ENCODE data around the gene FRMD6.

Gene FRMD6

GRCh38 chr14:51674294-51675002 is 22.7 kb downstream of the FRMD6 start:
- DNase-seq = no peak

- DNase-seq = no peak
Measured at GRCh38 chr14:51676549-51676948, 24.8 kb downstream of the FRMD6 start.

- DNase-seq = no peak
Measured at GRCh38 chr14:51677266-51677665, 25.6 kb downstream of the FRMD6 start.

GRCh38 chr14:51677738-51678137 is 26.0 kb downstream of the FRMD6 start:
- DNase-seq = no peak

DNA sequence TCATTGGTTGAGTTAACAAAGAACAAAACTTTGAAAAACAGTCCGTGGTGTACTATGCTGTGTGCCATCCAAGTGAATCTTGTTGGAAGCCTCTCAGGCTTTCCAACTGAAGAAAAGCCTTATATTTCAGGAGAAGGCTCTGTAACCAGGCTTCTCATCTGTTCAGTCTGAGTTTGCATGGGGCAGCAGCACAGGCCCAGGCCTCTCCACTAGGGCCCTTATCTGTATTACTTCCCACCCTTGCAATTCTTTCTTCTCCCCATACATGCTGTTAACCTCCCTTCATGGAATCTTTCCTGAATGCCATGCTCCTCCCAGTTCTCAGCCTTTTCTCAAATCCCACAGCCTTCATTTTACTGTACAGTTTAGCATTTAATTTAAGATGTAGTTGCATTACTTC is 28.3 kb downstream of the FRMD6 start:
- DNase-seq = no peak

DNA sequence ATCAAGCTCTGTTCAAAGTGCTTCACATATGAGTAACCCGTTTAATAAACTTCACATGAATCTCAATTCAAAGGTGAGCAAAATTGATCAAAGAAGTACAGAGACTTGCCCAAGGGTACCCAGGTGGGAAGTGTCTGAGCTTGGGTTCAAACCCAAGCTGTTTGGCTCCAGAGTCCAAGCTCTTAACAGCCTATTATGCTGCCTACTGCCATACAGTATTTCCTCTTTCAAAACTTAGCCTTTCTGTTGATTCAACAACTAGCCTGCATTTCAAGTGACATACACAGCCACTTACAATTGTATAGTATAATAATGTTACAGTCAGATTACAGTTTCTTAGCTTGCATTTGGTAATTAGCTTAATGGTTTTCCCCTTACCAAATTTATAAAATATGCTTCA is 29.7 kb downstream of the FRMD6 start:
- DNase-seq = no peak

DNA sequence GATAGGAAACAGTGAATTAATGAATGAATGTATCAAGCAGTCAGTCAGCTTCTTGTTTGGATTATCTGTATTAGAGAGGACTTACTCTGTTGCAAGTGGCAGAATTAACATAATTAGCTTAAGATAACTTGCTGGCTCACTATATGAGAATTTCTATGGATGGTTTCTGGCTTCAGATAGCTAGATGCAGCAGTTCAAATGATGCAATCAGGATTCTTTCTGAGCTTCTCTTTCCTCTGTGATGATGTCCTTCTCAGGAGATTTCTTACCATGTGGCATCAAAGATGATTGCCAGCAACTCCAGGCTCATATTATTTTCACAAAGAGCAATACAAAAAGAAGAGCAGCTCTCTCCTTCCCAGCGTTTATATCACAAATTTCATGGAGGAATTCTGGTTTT is 30.7 kb downstream of the FRMD6 start:
- no peak for DNase-seq

- DNase-seq = no peak
Measured at GRCh38 chr14:51684760-51685159, 33.0 kb downstream of the FRMD6 start.

DNA sequence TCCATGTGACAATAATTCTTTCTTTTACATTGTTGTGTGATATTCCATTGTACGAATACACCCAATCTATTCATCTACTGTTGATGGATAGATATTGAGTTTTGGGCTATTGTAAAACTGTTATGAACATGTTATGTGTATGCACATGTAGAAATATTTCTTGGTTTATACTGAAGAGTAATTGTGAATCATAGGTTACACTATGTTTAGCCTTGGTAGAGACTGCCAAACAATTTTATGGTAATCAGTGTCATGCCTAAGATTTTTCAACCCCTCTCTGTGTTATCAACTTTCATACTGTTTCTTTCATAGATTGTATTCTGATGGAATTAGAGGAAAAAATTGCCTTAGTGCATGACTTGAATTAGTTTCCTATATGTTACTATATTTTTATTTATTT is 39.5 kb downstream of the FRMD6 start:
- no peak for DNase-seq

DNA sequence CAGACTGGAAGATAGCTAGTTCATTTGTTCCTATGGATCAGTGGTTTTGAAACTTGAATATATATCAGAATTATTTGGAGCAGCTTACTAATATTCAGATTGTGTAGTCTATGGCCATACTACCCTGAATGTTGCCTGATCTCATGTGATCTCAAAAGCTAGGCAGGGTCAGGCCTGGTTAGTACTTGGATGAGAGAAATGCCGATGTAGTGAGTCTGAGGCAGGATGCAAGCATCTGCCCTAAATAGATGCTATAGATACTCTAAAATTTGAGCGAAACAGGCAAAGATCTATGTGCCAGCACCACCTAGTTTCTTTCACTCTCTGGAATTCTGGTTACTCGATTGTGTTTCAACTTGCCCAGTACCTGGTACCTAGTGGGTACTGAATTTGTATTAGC is 40.9 kb downstream of the FRMD6 start:
- no peak for DNase-seq

GRCh38 chr14:51697848-51698247 is 46.1 kb downstream of the FRMD6 start:
- no peak for DNase-seq

DNA sequence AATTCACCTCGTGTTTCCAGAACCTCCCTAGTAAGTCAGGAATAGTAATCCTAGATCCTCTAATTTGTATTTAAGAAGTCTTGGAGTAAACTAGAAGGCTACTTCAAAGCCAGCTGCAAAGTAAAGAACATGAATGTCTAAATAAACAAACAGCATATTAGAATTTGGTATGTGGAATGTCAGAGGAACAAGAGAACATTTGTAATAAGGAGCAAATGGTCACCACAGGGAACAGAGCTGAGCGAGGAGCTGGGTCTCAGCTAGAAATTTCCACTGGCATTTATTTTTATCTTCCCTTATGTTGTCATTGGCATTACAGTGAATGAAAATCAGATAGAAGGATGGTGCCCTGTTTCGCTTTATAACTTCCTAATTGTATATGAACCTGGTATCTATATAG is 50.2 kb downstream of the FRMD6 start:
- DNase-seq = no peak

- no peak for DNase-seq
Measured at GRCh38 chr14:51703787-51704186, 52.1 kb downstream of the FRMD6 start.

GRCh38 chr14:51704545-51704944 is 52.8 kb downstream of the FRMD6 start:
- DNase-seq = no peak

DNA sequence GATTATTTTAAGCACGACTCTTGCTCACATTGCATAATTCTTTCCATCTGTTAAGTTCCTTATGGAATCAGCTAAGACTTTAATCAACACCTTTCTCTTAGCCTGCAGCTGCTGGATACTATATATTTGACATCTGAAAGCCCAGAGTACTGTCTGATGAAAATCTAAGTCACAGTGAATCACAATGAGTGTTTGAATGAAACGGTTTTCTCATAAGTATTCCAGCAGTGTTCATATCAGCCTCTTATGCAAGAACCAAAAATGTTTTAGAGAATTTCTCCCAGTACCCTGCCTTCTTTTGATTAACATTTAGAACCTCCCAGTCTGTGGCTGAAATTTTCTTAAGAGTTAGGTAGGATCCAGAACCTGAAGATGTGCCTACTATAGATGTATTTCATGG is 55.6 kb downstream of the FRMD6 start:
- DNase-seq = no peak

DNA sequence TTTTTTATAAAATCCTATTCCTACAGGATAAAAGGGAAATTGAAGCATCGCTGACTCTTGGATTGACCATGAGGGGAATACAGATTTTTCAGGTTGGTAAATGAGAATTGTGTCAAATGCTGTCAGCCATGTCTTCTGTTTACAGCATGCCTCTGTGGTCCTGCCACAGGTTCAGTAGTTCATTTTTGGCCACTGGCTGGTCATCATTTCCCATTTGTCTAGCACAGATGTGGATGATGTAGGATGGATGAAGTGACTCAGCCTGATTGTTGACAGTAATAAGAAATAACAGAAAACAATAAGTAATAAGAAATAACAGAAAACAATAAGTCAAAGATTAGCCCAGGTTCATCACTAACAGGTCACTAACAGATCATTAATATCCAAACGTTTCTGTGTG is 59.8 kb downstream of the FRMD6 start:
- no peak for DNase-seq

DNA sequence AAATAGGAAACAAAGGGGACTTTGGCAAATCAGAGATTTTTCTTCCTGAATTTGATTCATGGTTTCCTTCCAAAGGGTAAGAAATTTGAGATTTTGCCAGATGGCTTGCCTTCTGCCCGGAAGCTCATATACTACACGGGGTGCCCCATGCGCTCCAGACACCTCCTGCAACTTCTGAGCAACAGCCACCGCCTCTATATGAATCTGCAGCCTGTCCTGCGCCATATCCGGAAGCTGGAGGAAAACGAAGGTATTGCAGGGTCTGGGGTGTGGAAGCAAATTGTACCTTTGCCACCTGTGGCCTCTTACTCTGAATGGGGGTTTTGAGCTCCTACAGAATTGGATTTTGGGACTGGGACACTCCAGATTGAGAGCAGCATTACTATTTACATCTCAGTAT is 63.5 kb downstream of the FRMD6 start:
- DNase-seq = no peak

- DNase-seq = no peak
Measured at GRCh38 chr14:51715742-51716141, 64.0 kb downstream of the FRMD6 start.

DNA sequence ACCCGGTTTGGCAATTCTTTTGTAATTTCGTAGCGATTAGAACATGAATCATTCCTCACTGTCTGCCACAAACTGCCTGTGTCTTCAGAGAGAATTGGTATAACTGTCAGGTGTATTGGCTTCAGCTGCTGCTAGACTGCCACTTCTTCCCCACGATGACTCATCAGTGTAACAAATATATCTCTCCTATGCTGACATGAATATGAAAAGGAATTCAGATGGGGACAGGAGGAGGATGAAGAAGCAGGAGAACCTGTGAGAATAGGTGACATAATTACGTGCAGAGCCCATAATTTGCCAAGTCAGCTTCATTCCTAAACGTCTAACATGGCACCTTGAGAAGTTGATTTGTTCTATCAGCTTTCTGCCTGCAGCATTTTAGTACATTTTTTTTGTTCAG is 64.9 kb downstream of the FRMD6 start:
- DNase-seq = no peak

- DNase-seq = no peak
Measured at GRCh38 chr14:51717766-51718165, 66.1 kb downstream of the FRMD6 start.

- DNase-seq = no peak
Measured at GRCh38 chr14:51719955-51720354, 68.2 kb downstream of the FRMD6 start.

DNA sequence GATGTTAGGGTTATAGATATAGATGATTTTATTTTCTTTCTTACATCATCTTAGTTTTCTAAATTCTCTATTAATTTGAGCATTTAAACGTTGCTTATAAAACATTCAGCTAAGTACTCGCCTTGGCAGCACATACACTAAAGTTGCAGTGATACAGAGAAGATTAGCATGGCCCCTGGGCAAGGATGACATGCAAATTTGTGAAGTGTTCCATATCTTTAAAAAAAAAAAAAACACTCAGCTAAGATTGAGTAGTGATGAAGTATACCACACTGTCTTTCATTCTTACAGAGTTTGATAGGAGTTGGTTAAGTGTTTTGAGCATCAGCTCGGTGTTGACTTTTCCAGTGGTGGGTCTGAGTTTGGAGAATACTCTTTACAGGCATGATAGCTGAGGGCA is 72.3 kb downstream of the FRMD6 start:
- no peak for DNase-seq

- DNase-seq = no peak
Measured at GRCh38 chr14:51724650-51725049, 72.9 kb downstream of the FRMD6 start.

DNA sequence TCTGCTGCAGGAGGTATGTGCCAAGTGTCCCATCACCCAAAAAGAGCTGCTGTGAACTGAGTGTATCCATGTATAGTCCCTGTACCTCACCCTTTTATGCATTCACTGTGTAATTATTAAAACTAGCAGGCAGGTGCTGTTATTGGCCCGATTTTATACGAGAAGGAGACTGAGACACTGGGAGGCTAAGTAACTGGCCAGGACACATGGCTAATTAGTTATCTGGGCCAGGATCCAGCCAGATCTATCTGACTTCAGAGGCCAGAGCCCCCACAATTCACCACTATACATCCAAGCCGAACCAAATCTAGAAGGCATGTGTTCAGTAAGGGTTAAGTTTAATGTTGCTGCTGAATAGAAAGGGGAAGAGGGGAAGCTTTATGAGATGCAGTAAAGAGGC is 73.4 kb downstream of the FRMD6 start:
- no peak for DNase-seq

- no peak for DNase-seq
Measured at GRCh38 chr14:51726166-51726899, 74.6 kb downstream of the FRMD6 start.
